Effector memory CD4-positive, alpha-beta T cell (primary cell): ENCODE results near the gene DUOX2.
"Not testable (repeated sequence)": the region's sequence is repeated elsewhere in the genome, so short reads cannot be mapped to it uniquely, and the experiment has no call there.

ENCODE experiments used
- DNase-seq, 3 donors: peaks; one replicate each; pipeline ENCODE4 v3.0.0-alpha.2; 2020
- H3K27ac ChIP-seq: 2 replicates; pipeline ENCODE4 v1.7.0; 2013; ENCODE audit warnings: mild to moderate bottlenecking, low read length, moderate library complexity; ENCODE audit not compliant: insufficient read depth, poor library complexity, severe bottlenecking
- H3K27me3 ChIP-seq: replicated peaks from 2 replicates; pipeline ENCODE4 v1.7.0; 2013; ENCODE audit warnings: mild to moderate bottlenecking, low read length; ENCODE audit not compliant: insufficient read depth, control insufficient read depth, poor library complexity, severe bottlenecking
- H3K36me3 ChIP-seq: 2 replicates; pipeline ENCODE4 v1.7.0; 2013; ENCODE audit warnings: mild to moderate bottlenecking, low read length, moderate library complexity; ENCODE audit not compliant: control insufficient read depth, insufficient read depth
- H3K4me1 ChIP-seq: 2 replicates; pipeline ENCODE4 v1.7.0; 2013; ENCODE audit warnings: low read length, mild to moderate bottlenecking; ENCODE audit not compliant: control insufficient read depth, insufficient read depth, poor library complexity, severe bottlenecking
- H3K4me3 ChIP-seq: 2 replicates; pipeline ENCODE4 v1.7.0; 2013; ENCODE audit warnings: low read length, low read depth, mild to moderate bottlenecking; ENCODE audit not compliant: insufficient read depth, poor library complexity, severe bottlenecking
- H3K9me3 ChIP-seq: 2 replicates; pipeline ENCODE4 v1.7.0; 2013; ENCODE audit warnings: mild to moderate bottlenecking, low read length, moderate library complexity; ENCODE audit not compliant: control insufficient read depth

Gene DUOX2

DNA sequence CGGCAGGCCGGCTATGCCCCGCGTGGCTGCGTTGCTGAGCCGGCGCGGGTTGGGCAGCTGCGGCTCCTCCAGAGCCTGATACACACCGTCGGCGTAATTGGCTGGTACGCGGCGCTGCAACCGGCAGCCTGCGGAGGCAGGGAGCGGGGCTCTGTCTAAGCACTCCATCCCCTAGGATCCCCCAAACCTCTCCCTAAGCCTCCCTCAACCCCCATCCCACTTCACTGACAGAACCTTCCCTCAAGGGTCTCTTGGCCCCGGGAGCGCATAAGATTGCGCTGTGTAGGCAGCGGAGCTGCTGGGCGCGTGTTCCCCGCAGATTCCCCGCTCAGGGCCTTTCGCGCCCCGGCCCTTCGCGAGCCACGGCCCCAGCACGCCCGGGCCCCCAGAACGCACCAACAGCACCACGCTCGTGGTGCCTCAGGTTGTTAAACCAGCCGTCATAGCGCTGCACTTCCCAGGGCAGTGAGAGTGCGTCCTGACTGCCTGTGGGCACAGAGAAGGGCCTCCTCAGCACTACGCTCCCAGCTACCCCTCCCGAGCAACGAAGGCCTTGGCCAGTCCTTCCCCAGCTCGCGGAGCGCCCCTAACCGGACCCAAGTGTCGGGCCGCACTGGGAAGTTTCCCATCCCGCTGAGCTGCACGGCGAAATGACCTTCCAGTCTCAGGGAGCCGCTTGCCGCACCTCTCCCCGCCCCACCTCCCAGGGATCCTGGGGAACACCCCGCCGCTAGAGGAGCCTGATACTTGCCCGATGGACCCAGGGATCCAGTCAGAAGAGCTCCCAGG, 1.2 kb downstream of the DUOX2 start:
- H3K9me3 ChIP-seq, result no peaks in the 10 kb centered on the region
- H3K27ac ChIP-seq, result no peak overlapping the region
- peaks cover 41% of the 10 kb centered on the region for H3K4me1 ChIP-seq
- H3K36me3 ChIP-seq, result no peaks in the 10 kb centered on the region
- peak overlapping the region; percentile 35 for H3K4me3 ChIP-seq
- no peak for DNase-seq
- H3K27me3 ChIP-seq, result peaks cover 63% of the 10 kb centered on the region

- Histone ChIP-seq H3K36me3 (no peaks in the 10 kb centered on the region), H3K4me1 (peaks cover 36% of the 10 kb centered on the region), H3K27ac (no peak overlapping the region), H3K9me3 (no peaks in the 10 kb centered on the region), H3K4me3 (peak overlapping the region; percentile 35), H3K27me3 (peaks cover 57% of the 10 kb centered on the region)
- no peak for DNase-seq
These were observed 1.8 kb downstream of the DUOX2 start for GRCh38 chr15:45112143-45112590.

DNA sequence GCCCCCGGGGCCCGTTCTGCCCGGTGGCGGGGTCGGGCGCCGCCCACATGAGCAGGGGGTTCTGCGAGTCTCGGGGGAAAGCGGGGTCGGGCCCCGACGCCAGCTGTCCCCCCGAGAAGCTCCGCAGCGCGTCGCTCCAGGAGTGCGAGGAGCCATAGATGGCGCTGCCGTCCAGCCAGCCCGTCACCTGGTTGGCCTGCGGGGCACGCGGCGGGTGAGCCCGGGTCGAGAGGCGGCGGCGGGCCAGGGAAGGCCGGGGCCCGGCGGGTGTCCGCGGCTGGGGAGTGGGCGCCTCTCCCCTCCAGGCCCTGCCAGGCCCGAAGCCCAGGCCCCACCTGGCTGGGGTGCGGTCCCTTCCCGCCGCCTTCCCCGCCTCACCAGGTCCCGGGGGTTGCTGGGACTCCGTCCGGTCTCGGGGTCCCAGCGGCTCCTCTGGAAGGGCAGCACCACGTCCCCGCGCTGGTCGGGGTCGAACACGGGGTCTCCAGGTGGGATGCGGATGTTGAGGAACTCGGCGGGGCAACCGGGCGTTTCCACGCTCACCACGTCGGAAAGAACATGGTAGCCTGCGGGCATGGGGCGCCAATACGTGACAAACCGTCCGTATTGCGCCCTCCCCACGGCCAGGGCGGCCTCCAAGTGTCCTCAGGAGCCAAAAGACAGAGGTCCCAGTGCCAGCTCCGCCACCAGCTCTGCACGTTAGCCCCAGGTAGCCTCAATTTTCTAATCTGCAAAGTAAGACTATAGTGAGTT, 2.4 kb downstream of the DUOX2 start:
- H3K4me1 ChIP-seq, result peaks cover 30% of the 10 kb centered on the region
- no peak overlapping the region for H3K4me3 ChIP-seq
- no peaks in the 10 kb centered on the region for H3K36me3 ChIP-seq
- no peak for DNase-seq
- no peak overlapping the region for H3K27ac ChIP-seq
- H3K27me3 ChIP-seq, result peaks cover 51% of the 10 kb centered on the region
- no peaks in the 10 kb centered on the region for H3K9me3 ChIP-seq

- Histone ChIP-seq H3K4me3 (no peak overlapping the region), H3K36me3 (no peaks in the 10 kb centered on the region), H3K27me3 (peaks cover 45% of the 10 kb centered on the region), H3K9me3 (no peaks in the 10 kb centered on the region), H3K27ac (no peak overlapping the region), H3K4me1 (peaks cover 23% of the 10 kb centered on the region)
- no peak for DNase-seq
These were observed 3.6 kb downstream of the DUOX2 start for GRCh38 chr15:45110256-45110820.

DNA sequence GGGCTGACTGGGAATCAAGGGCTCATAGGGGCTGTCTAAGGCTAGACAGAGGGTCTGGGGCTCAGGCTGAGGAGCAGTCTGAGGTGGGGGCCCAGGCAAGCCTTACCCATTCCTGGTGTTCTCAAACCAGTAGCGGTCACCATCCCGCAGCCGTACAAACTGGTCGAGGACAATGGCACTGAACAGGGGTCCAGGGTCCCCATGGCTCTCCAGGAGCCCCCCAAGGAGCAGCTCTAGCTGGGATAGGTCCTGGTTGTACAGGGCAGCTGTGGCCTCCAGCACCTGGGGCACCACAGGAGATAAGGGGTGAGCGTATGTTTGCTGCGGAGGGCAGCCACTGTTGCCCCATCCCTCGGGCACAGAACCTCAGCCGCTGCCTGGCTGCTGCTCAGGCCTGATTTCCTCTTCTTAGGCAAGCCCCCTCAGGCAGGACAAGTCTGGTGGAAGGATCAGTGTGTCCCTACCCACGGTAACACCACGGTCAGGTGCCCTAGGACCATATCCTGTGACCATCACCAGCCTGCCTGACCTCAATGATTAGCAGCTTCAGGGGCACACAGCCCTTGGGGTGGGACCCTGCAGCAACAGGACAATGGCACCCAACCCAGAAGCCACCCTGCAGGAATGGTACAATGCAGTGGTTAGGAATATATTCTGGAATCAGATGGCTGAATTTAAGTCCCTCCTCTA, 5.9 kb downstream of the DUOX2 start:
- Histone ChIP-seq H3K27ac (no peak overlapping the region), H3K36me3 (no peaks in the 10 kb centered on the region), H3K27me3 (peaks cover 29% of the 10 kb centered on the region), H3K4me3 (no peak overlapping the region), H3K9me3 (no peaks in the 10 kb centered on the region), H3K4me1 (peaks cover 12% of the 10 kb centered on the region)
- DNase-seq, result no peak

DNA sequence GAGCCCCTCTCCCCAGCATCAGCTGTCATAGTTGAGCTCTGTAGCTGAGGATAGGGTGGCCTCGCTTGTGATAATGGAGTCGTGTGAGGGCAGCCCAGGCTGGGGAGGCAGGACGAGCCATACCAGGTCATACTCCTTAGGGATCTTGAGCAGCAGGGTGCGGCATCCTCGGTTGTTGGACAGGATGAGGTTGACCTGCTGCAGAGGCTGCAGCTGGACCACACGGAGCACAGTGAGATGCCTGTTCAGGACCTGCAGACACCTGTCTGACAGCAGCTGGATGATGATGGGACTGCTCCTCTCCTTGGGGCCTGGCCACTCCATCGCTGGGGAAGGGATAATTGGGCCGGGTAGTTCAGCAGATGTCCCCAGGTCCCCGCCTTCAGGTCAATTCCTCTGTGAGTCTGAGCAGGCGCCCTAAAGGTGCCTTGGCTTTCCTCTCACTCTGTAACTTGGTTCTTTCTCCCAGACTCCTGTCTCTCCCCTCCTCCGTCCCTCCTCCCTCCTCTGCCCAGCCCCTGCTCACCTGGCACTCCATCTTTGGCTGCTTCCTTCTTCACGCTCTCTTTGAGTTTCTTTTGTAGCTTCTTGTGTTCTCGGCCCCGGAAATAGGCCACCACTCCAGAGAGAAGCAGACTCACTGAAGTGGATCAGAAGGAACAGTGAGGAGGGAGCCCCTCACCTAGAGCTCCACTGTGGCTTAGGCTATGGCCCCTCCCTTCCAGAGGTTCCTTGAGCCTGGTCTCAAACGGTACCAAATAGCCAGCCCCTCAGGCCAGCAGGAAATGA, 7.8 kb downstream of the DUOX2 start:
- H3K27ac ChIP-seq, result no peak overlapping the region
- H3K4me1 ChIP-seq, result no peaks in the 10 kb centered on the region
- no peaks in the 10 kb centered on the region for H3K9me3 ChIP-seq
- H3K27me3 ChIP-seq, result peaks cover 11% of the 10 kb centered on the region
- no peak for DNase-seq
- no peaks in the 10 kb centered on the region for H3K36me3 ChIP-seq
- no peak overlapping the region for H3K4me3 ChIP-seq

DNA sequence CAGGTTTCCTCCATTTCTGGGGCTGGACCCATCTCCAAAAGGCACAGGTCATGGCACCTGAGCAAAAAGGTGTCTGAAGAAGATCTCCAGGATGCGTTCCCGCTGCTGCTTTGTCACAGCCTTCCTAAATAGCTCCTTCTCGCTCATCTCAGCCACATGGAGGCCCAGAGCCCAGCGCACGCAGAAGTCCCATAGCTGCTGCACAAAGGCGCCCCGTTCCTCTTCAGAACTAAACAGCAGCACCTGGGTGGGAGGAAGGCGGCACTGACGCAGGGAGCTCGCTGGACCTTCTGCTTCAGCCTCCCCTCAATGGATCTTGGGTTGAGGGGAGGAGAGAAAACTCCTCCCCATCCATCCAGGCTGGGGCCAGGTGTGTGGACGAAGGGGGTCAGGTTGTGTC, 8.4 kb downstream of the DUOX2 start:
- no peaks in the 10 kb centered on the region for H3K36me3 ChIP-seq
- no peaks in the 10 kb centered on the region for H3K9me3 ChIP-seq
- peaks cover 11% of the 10 kb centered on the region for H3K27me3 ChIP-seq
- no peak overlapping the region for H3K27ac ChIP-seq
- H3K4me3 ChIP-seq, result no peak overlapping the region
- DNase-seq, result no peak
- H3K4me1 ChIP-seq, result no peaks in the 10 kb centered on the region

GRCh38 chr15:45104170-45104569, 9.8 kb downstream of the DUOX2 start:
- not testable (repeated sequence) for H3K4me3 ChIP-seq, H3K36me3 ChIP-seq, DNase-seq, H3K4me1 ChIP-seq, H3K27me3 ChIP-seq, H3K27ac ChIP-seq, H3K9me3 ChIP-seq

- no peak overlapping the region for H3K4me3 ChIP-seq
- no peak for DNase-seq
- H3K9me3 ChIP-seq, result no peaks in the 10 kb centered on the region
- no peaks in the 10 kb centered on the region for H3K36me3 ChIP-seq
- no peaks in the 10 kb centered on the region for H3K27me3 ChIP-seq
- H3K4me1 ChIP-seq, result no peaks in the 10 kb centered on the region
- H3K27ac ChIP-seq, result no peak overlapping the region
These were observed 11.7 kb downstream of the DUOX2 start for GRCh38 chr15:45102226-45102625.
